ENCODE data around the gene RETREG2.
A peak's percentile ranks its signal among the peaks of the same experiment; 100 is the strongest.
"Not testable (repeated sequence)": the region's sequence is repeated elsewhere in the genome, so short reads cannot be mapped to it uniquely, and the experiment has no call there.

The RETREG2 gene

GRCh38 chr2:219198974-219199373 is 20.9 kb downstream of the RETREG2 start:
- DNase-seq, result no peak

GRCh38 chr2:219199470-219200211 is 21.6 kb downstream of the RETREG2 start:
- DNase-seq, result no peak

GRCh38 chr2:219200502-219201326 is 22.6 kb downstream of the RETREG2 start:
- not testable (repeated sequence) for DNase-seq

GRCh38 chr2:219201331-219201730 is 23.3 kb downstream of the RETREG2 start:
- not testable (repeated sequence) for DNase-seq

GRCh38 chr2:219204425-219205164 is 26.5 kb downstream of the RETREG2 start:
- DNase-seq, result no peak

GRCh38 chr2:219205165-219205538 is 27.1 kb downstream of the RETREG2 start:
- no peak for DNase-seq

GRCh38 chr2:219205981-219206327 is 27.9 kb downstream of the RETREG2 start:
- DNase-seq, result no peak

GRCh38 chr2:219206328-219207133 is 28.5 kb downstream of the RETREG2 start, which contains the start of gene ZFAND2B:
Gene ZFAND2B, plus strand, starts transcription at chr2:219206782. Its CDS starts 206 bp downstream, at chr2:219206988.
- peak; percentile 71 to 85 for DNase-seq

GRCh38 chr2:219207134-219207883 is 29.2 kb downstream of the RETREG2 start:
- DNase-seq, result no peak

GRCh38 chr2:219207884-219208740 is 30.0 kb downstream of the RETREG2 start:
- DNase-seq, result no peak

GRCh38 chr2:219209236-219210195 is 31.4 kb downstream of the RETREG2 start:
- DNase-seq, result no peak

- DNase-seq, result no peak
Observed at GRCh38 chr2:219210196-219210885, 32.3 kb downstream of the RETREG2 start.

GRCh38 chr2:219210886-219211362 is 32.8 kb downstream of the RETREG2 start:
- no peak for DNase-seq

GRCh38 chr2:219213026-219213415 is 34.9 kb downstream of the RETREG2 start:
- DNase-seq, result no peak

- DNase-seq, result no peak
Observed at GRCh38 chr2:219213486-219214071, 35.5 kb downstream of the RETREG2 start.

GRCh38 chr2:219214141-219214540 is 36.1 kb downstream of the RETREG2 start:
- no peak for DNase-seq

GRCh38 chr2:219214786-219215185 is 36.7 kb downstream of the RETREG2 start:
- DNase-seq, result no peak

- DNase-seq, result no peak
Observed at GRCh38 chr2:219215871-219216534, 37.9 kb downstream of the RETREG2 start.

All from cerebellar nuclear complex (tissue), 1 donor.